Measurements from ENCODE around the gene GHR.

The GHR gene

DNA sequence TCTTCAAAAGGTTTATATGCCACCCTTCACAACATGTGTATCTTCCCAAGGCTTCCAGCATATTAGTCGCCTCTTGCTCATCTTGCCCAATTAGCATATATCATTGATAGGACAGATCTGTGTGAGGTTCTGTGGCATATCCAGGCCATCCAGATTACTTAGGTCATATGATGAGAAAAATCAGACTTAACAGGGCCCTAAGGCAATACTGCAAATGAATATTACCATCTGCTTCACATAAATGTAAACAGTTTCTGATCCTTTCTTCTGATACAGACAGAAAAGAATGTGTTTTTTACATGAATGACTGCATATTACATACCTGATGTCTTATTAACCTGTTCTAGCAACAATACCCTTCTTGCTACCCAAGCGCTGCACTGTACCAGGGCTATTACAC, 41.3 kb upstream of the GHR start:
- Histone ChIP-seq H3K4me1 (ENCODE audit: low read length) (no peaks in the 10 kb centered on the region), H3K79me2 (ENCODE audit: low read length) (no peaks in the 10 kb centered on the region), H3K27ac (ENCODE audit: low read length) (no peak overlapping the region), H3K36me3 (replicated peaks; ENCODE audit: insufficient read depth, low read length) (no peaks in the 10 kb centered on the region), H3K9me2 (replicated peaks; ENCODE audit: insufficient read depth, low read length) (no peaks in the 10 kb centered on the region; the same call in 1 of the 2 replicates), H3K4me3 (ENCODE audit: low read length) (no peak overlapping the region), H4K20me1 (ENCODE audit: insufficient read depth, low read length) (no peaks in the 10 kb centered on the region), H3K4me2 (ENCODE audit: low read depth, low read length) (no peak overlapping the region), H3K9ac (ENCODE audit: low read length) (no peak overlapping the region), H3K27me3 (replicated peaks; ENCODE audit: insufficient read depth, low read length) (no peaks in the 10 kb centered on the region), H3F3A (ENCODE audit: insufficient read depth, low read length) (no peaks in the 10 kb centered on the region), H3K9me3 (replicated peaks; ENCODE audit: insufficient read depth, low read length) (no peaks in the 10 kb centered on the region), H2AFZ (ENCODE audit: low read length) (no peak overlapping the region)
- TF ChIP-seq EZH2phosphoT487 (IDR thresholded peaks at IDR 0.05; ENCODE audit: low read length): no peak
- TF ChIP-seq, protein P1, sequence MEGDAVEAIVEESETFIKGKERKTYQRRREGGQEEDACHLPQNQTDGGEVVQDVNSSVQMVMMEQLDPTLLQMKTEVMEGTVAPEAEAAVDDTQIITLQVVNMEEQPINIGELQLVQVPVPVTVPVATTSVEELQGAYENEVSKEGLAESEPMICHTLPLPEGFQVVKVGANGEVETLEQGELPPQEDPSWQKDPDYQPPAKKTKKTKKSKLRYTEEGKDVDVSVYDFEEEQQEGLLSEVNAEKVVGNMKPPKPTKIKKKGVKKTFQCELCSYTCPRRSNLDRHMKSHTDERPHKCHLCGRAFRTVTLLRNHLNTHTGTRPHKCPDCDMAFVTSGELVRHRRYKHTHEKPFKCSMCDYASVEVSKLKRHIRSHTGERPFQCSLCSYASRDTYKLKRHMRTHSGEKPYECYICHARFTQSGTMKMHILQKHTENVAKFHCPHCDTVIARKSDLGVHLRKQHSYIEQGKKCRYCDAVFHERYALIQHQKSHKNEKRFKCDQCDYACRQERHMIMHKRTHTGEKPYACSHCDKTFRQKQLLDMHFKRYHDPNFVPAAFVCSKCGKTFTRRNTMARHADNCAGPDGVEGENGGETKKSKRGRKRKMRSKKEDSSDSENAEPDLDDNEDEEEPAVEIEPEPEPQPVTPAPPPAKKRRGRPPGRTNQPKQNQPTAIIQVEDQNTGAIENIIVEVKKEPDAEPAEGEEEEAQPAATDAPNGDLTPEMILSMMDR (IDR thresholded peaks at IDR 0.05; ENCODE audit: low read length): no peak
- no peak for TF ChIP-seq EZH2 (optimal IDR thresholded peaks at IDR 0.05; ENCODE audit: low read depth, low read length)
- DNase-seq: no peak

DNA sequence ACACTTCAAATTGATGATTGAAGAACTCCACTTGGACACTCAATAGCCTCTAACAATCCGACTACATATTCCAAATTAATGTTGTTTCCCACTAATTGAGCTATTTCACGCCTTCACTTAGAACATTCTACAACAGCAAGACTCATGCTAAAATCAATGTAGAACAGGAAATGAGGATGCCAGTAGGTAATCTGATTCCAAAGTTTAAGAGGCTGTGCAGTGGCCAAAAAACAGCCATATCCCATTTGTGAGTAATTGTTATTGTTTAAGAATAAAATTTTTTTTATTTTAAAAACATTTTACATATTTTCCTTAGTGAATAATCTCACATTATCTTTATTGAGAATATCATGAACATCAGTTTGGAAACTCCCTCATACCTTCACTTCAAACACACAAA, 35.7 kb upstream of the GHR start:
- H3K27ac ChIP-seq (ENCODE audit: low read length): no peak overlapping the region
- H4K20me1 ChIP-seq (ENCODE audit: insufficient read depth, low read length): no peaks in the 10 kb centered on the region
- no peak for DNase-seq
- no peak overlapping the region for H3K4me3 ChIP-seq (ENCODE audit: low read length)
- H3K9me3 ChIP-seq (replicated peaks; ENCODE audit: insufficient read depth, low read length): no peaks in the 10 kb centered on the region
- no peak overlapping the region for H2AFZ ChIP-seq (ENCODE audit: low read length)
- no peaks in the 10 kb centered on the region for H3K27me3 ChIP-seq (replicated peaks; ENCODE audit: insufficient read depth, low read length)
- no peaks in the 10 kb centered on the region for H3K9me2 ChIP-seq (replicated peaks; ENCODE audit: insufficient read depth, low read length)
- H3K79me2 ChIP-seq (ENCODE audit: low read length): no peaks in the 10 kb centered on the region
- H3K36me3 ChIP-seq (replicated peaks; ENCODE audit: insufficient read depth, low read length): no peaks in the 10 kb centered on the region
- TF ChIP-seq EZH2phosphoT487 (IDR thresholded peaks at IDR 0.05; ENCODE audit: low read length) (no peak), EZH2 (optimal IDR thresholded peaks at IDR 0.05; ENCODE audit: low read depth, low read length) (no peak)
- TF ChIP-seq, protein P1 (IDR thresholded peaks at IDR 0.05; ENCODE audit: low read length): no peak
- no peak overlapping the region for H3K9ac ChIP-seq (ENCODE audit: low read length)
- no peak overlapping the region for H3K4me2 ChIP-seq (ENCODE audit: low read depth, low read length)
- H3F3A ChIP-seq (ENCODE audit: insufficient read depth, low read length): no peaks in the 10 kb centered on the region
- H3K4me1 ChIP-seq (ENCODE audit: low read length): no peaks in the 10 kb centered on the region

DNA sequence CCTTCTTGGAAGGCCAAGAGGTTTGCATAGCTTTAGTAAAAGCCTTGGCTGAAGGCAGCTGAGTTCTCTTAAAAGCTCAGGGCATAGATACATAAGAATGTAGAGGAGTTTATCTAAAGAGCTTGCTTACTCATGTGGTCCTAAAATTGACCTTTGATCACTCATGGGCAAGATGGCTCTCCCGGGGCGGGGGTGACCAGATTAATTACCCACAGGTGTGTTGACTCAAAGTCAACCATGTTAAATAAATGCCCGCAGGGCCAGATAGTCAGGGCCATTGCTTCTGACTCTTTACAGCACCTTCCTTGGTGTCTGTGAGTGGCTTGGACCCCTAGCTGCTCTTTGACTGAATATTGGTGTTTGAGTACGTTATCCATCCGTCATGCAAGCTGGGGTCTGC, 33.1 kb upstream of the GHR start:
- Histone ChIP-seq H3K4me1 (ENCODE audit: low read length) (no peaks in the 10 kb centered on the region), H3K4me3 (ENCODE audit: low read length) (no peak overlapping the region), H2AFZ (ENCODE audit: low read length) (no peak overlapping the region), H3K9me2 (replicated peaks; ENCODE audit: insufficient read depth, low read length) (no peaks in the 10 kb centered on the region), H3K27ac (ENCODE audit: low read length) (no peak overlapping the region), H3K9ac (ENCODE audit: low read length) (no peak overlapping the region), H3K36me3 (replicated peaks; ENCODE audit: insufficient read depth, low read length) (no peaks in the 10 kb centered on the region), H3K4me2 (ENCODE audit: low read depth, low read length) (no peak overlapping the region), H3F3A (ENCODE audit: insufficient read depth, low read length) (no peaks in the 10 kb centered on the region), H3K27me3 (replicated peaks; ENCODE audit: insufficient read depth, low read length) (no peaks in the 10 kb centered on the region), H3K9me3 (replicated peaks; ENCODE audit: insufficient read depth, low read length) (no peaks in the 10 kb centered on the region), H4K20me1 (ENCODE audit: insufficient read depth, low read length) (no peaks in the 10 kb centered on the region), H3K79me2 (ENCODE audit: low read length) (no peaks in the 10 kb centered on the region)
- no peak for DNase-seq
- TF ChIP-seq EZH2phosphoT487 (IDR thresholded peaks at IDR 0.05; ENCODE audit: low read length) (no peak), EZH2 (optimal IDR thresholded peaks at IDR 0.05; ENCODE audit: low read depth, low read length) (no peak)
- TF ChIP-seq, protein P1 (IDR thresholded peaks at IDR 0.05; ENCODE audit: low read length): no peak
